ENCODE data around the gene AOPEP.

- TF ChIP-seq RAD21 (IDR thresholded peaks at IDR 0.05; ENCODE audit: low read depth) = no peak
- TF ChIP-seq ZBTB7A (IDR thresholded peaks at IDR 0.05; ENCODE audit: low read depth) = no peak
These were observed 77.8 kb downstream of the AOPEP start for GRCh38 chr9:94804316-94804715.
